ENCODE measurements around the gene RRBP1.

RRBP1 gene

DNA sequence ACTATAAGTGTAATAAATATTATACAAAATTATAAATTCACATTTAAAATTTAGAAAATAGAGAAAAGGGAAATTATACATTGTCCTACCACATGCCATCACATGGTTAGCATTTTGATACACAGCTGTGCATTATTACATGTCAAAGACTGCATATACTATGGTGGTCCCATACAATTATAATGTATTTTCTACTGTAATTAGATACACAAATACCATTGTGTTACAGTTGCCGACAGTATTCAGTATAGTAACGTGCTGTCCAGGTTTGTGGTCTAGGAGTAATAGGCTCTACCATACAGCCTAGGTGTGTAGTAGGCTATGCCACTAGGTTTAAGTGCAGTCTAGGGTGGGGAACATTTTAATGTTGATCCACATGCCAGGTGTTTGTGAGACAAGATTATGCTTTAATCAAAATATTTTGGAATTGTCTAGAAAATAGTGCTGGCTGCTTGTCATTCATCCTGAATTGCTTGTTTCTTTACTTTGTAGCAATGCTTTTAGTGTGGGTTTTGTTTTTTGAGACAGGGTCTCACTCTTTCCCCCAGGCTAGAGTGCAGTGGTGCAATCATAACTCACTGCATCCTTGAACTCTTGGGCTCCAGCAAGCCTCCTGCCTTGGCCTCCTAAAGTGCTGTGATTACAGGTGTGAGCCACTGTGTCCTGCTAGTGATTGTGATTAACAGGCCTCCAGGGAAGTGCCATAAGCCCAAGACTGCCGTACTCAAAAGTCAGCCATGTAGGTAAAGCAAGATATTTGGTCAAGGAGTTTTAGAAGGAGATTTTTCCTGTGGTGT is 73.1 kb downstream of the RRBP1 start:
- DNase-seq, result no peak

- no peak for DNase-seq
Measured at GRCh38 chr20:17606001-17606400, 76.0 kb downstream of the RRBP1 start.

GRCh38 chr20:17605131-17605660 is 76.8 kb downstream of the RRBP1 start:
- no peak for DNase-seq

DNA sequence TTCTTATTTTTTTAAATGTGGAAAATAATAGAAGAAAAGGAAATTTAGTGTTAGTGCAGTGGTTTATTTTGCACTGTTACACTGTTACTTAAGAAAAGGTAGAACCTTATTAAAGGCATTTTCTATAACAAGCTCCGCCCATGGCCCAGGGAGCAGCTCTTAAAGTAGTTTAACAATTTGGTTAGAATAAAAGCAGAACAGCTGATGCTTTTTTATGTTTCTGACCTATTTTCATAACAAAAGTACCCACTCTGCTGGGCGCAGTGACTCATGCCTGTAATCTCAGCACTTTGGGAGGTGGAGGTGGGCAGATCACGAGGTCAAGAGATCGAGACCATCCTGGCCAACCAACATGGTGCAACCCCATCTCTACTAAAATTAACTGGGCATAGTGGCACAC is 79.5 kb downstream of the RRBP1 start:
- no peak for DNase-seq

GRCh38 chr20:17601957-17602356 is 80.1 kb downstream of the RRBP1 start:
- no peak for DNase-seq

- DNase-seq, result no peak
Measured at GRCh38 chr20:17598013-17598550, 84.0 kb downstream of the RRBP1 start.

GRCh38 chr20:17595856-17596255 is 86.2 kb downstream of the RRBP1 start:
- no peak for DNase-seq

- DNase-seq, result no peak
Measured at GRCh38 chr20:17594443-17594842, 87.6 kb downstream of the RRBP1 start.

- DNase-seq, result no peak
Measured at GRCh38 chr20:17593902-17594301, 88.1 kb downstream of the RRBP1 start.

- no peak for DNase-seq
Measured at GRCh38 chr20:17590245-17590644, 91.8 kb downstream of the RRBP1 start.

DNA sequence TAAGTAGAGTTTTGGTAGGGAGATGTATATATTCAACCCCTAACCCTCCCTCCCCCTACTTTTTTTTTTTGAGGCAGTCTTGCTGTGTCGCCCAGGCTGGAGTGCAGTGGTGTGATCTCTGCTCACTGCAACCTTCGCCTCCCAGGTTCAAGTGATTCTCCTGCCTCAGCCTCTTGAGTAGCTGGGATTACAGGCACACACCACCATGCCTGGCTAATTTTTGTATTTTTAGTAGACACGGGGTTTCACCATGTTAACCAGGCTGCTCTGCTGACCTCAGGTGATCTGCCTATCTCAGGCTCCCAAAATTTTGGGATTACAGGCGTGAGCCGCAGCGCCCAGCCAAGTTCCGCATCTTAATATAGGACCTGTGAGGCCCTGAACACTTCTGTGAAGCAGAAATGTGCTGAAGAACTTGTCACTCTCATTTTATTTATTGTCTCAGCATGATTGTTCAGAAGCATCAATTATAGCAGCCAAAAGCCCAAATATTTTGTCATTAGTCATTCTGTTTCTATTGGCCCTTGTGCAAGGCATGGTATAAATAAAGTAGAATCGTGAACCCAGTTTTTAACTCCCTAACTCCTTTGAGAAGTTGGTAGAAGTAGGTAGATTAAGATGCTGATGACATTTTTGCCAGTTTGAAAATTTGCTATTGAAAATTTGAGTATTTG is 92.7 kb downstream of the RRBP1 start:
- no peak for DNase-seq

DNA sequence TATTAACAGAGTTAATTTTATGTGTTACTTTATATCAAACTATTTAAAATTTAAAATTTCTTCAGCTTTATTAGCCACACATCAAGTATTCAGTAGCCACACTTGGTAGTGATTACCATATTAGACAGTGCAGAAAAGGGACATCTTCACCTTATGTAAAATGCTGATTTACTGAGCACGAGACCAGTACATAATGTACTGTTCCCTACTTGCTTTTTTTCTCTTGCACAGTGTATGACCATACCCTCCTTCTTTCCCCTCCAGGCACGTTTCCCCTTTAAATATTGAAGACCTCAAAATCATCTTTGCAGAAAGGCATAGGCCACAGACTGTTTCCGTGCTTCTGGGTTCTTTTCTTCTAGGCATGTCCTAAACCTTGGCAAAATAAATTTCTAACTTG is 94.2 kb downstream of the RRBP1 start:
- no peak for DNase-seq

GRCh38 chr20:17587148-17587547 is 94.9 kb downstream of the RRBP1 start:
- DNase-seq, result no peak

DNA sequence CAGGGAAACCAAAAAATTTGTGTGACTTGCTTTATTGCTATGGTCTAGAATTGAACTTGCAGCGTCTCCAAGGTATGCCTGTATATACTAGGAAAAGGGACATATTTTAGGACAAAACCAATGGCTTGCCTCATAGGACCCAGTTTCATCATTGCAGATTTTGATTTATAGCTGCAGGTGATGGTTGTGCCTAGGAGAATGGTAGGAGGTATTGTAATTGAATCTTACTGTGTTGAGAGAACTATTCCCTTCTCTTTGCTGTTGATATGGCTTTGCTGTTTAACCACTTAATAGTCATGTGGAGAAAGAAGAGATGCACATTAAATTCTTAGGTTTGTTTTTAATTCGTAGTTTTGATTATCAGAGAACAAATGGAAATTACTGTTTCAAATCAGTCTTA is 95.8 kb downstream of the RRBP1 start:
- no peak for DNase-seq

GRCh38 chr20:17584689-17585088 is 97.4 kb downstream of the RRBP1 start:
- no peak for DNase-seq

DNA sequence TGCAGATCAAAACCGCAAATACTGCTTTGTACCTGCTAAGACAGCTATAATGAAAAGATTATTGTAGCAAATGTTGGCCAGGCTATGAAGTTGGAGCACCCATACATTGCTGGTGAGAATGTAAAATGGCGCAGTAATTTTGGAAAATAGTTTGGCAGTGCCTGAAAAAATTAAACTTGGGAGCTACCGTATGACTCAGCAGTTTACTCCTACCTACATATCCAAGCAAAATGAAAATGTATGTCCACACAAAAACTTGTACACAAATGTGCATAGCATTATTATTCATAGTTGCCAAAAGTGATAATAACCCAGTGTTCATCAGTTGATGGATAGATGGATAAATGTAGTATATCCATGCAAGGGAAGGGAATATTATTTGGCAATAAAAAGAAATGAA is 98.9 kb downstream of the RRBP1 start:
- DNase-seq, result no peak

GRCh38 chr20:17580895-17581294 is 101.1 kb downstream of the RRBP1 start:
- DNase-seq, result no peak

DNA sequence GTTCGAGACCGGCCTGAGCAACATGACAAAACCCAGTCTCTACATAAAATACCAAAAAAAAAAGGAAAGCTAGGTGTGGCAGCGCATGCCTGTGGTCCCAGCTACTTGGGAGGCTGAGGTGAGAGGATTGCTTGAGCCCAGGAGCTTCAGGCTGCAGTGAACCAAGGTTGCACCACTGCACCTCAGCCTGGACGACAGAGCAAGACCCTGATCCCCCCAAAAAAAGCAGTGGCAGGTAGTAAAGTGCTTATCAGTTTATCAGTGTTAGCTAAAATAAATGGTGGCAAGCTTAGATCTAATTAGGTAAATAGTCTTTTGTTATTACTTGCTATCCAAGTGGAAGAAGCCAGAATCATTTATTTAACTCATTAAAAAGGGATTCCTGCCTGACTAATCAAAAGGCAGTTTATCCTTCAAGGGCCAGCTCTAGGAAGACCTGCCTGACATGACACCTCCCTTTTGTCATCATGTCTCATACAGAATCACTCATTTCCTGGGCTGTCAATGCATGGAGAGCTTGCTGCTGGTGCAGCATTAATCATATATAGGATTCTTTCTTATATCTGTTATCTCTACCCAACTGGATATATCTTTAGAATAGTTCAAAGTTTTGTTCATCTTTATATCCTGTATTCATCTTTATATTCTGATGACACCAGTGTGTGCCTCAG is 102.5 kb downstream of the RRBP1 start:
- no peak for DNase-seq

DNA sequence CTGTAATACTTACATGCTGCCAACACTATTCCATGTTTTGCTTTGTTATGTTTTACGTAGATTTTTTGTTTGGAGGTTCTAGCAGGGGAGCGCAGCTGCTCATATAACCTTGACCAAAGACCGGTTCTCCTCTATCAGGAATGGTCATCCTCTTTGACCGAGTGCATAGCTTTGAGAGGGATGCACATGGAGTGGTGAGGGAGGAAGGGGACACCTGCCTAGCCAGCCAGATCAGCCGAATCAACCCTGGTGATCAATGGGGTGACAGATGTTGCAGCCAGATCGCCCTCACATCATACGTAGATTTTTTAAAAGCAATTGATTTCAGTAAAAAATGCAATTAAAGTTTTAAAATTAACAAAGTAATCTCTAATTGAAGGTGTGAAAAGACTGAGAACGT is 105.8 kb downstream of the RRBP1 start:
- DNase-seq, result no peak

DNA sequence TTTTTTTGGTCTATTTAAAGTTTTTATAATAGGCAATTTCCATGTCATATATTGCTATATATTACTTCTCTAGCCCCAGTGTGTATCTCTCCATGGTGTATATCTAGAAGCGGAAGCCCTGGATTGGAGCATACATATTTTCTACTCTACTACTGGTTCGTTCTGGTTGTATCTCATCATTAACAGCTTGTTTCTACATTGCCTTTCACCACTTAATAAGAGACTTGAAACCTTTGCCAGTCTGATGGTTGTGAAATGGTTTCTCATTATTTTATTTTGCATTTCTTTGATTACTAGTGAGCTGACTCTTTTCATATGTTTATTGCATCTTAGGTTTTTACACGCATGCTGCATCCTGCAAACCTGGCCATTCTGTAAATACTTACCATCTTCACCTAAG is 108.6 kb downstream of the RRBP1 start:
- no peak for DNase-seq

DNA sequence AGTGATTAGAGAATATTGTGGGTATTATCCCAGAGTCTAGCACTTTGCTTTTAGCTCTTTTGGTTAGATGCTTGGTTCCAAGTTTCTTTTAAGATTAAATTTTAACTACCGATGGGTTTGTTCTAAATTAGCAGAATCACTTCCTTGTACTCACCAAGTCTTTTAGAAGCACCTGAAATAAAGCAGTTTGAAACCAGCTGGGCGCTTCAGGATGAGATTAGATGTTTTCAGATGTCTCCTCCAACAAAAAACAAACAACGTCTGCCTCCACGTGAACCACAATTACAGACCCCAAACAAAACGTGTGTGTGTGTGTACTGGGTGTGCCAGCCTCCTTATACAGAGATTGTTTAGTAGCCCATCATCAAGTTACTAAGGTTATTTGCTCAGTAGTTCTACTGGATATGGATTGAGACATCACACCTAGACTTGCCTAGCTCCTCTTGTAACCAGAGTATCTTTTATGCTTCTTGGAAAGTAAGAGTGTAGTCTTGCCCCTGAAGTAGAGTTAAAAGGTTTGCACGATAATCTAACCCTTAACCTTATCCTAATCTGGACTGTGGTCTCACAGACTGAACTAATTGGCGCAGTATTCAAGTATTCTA is 109.9 kb downstream of the RRBP1 start:
- DNase-seq, result peak in 1 of 2 experiments; percentile 54

GRCh38 chr20:17571153-17571527 is 110.9 kb downstream of the RRBP1 start:
- no peak for DNase-seq
